PC-3 (cell line): ENCODE data around the gene ARL4C.

Experiments
- EZH2 ChIP-seq: fragments of 300-600 bp; sonication (generic); IDR thresholded peaks from one replicate; pipeline ENCODE4 v1.6.1; 2017; ENCODE audit warnings: antibody characterized with exemption, mild to moderate bottlenecking, low read length; ENCODE audit not compliant: unreplicated experiment
- TF ChIP-seq, protein P1 (sequence below): fragments of 300-600 bp; sonication (generic); conservative IDR thresholded peaks from 2 replicates; pipeline ENCODE4 v1.5.1; 2017; ENCODE audit warnings: antibody characterized with exemption, low read depth, mild to moderate bottlenecking, low read length

GRCh38 chr2:234444893-234445292 lies 52.0 kb downstream of the ARL4C start:
- TF ChIP-seq, protein P1, sequence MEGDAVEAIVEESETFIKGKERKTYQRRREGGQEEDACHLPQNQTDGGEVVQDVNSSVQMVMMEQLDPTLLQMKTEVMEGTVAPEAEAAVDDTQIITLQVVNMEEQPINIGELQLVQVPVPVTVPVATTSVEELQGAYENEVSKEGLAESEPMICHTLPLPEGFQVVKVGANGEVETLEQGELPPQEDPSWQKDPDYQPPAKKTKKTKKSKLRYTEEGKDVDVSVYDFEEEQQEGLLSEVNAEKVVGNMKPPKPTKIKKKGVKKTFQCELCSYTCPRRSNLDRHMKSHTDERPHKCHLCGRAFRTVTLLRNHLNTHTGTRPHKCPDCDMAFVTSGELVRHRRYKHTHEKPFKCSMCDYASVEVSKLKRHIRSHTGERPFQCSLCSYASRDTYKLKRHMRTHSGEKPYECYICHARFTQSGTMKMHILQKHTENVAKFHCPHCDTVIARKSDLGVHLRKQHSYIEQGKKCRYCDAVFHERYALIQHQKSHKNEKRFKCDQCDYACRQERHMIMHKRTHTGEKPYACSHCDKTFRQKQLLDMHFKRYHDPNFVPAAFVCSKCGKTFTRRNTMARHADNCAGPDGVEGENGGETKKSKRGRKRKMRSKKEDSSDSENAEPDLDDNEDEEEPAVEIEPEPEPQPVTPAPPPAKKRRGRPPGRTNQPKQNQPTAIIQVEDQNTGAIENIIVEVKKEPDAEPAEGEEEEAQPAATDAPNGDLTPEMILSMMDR = no peak
- TF ChIP-seq EZH2 = no peak
